HEK293 (cell line): ENCODE data around the gene RHOF.
"Not testable (repeated sequence)": the region's sequence is repeated elsewhere in the genome, so short reads cannot be mapped to it uniquely, and the experiment has no call there.

Experiments
- CTCF ChIA-PET: fragments of 350-600 bp; formaldehyde crosslinking; extraction: SDS; loops from one replicate; lab custom pipeline; 2021; ENCODE audit warnings: antibody characterized with exemption; lab: Yijun Ruan, JAX
- POLR2A ChIA-PET: fragments of 300-600 bp; formaldehyde crosslinking; extraction: SDS; loops from one replicate; lab custom pipeline; 2020; ENCODE audit warnings: antibody characterized with exemption, inconsistent platforms; lab: Yijun Ruan, JAX
- H3K27ac ChIP-seq: fragments of 200-500 bp; sonication (Bioruptor generic); 2 replicates; pipeline ENCODE4 v1.5.1; 2014; ENCODE audit warnings: low read depth, low read length, control low read depth, inconsistent platforms; ENCODE audit errors: extremely low read depth
- H3K36me3 ChIP-seq, 2 experiments: fragments of 200-500 bp in 1 of 2; sonication (Bioruptor generic) in 1 of 2; 1 replicate in 1 of 2; 2 replicates in 1 of 2; pipeline ENCODE4 v1.5.1; 2014 to 2017; ENCODE audit warnings: inconsistent platforms in 2 of 2, low read length in 2 of 2; ENCODE audit not compliant: control insufficient read depth in 2 of 2, insufficient read depth in 1 of 2
- H3K4me1 ChIP-seq: fragments of 200-500 bp; sonication (Bioruptor generic); 2 replicates; pipeline ENCODE4 v1.5.1; 2014; ENCODE audit warnings: mild to moderate bottlenecking, low read length, inconsistent platforms; ENCODE audit not compliant: control insufficient read depth, insufficient read depth
- H3K4me3 ChIP-seq: 2 replicates; pipeline ENCODE4 v1.5.1; 2011; ENCODE audit warnings: low read depth, mild to moderate bottlenecking, control low read depth, low read length, moderate library complexity
- H3K9me3 ChIP-seq: fragments of 200-500 bp; sonication (Bioruptor generic); 2 replicates; pipeline ENCODE4 v1.5.1; 2014; ENCODE audit warnings: low read depth, low read length, inconsistent platforms; ENCODE audit not compliant: control insufficient read depth, insufficient read depth
- EGR2 ChIP-seq: fragments of 450-650 bp; formaldehyde crosslinking; IDR thresholded peaks from 2 replicates; pipeline ENCODE4 v1.5.1; 2016; ENCODE audit warnings: low read depth, missing biosample characterization, missing genetic modification characterization
- FEZF1 ChIP-seq: fragments of 450-650 bp; formaldehyde crosslinking; IDR thresholded peaks from 2 replicates; pipeline ENCODE4 v1.5.1; 2016; ENCODE audit warnings: missing biosample characterization, missing genetic modification characterization
- GLI4 ChIP-seq: fragments of 450-650 bp; formaldehyde crosslinking; IDR thresholded peaks from 2 replicates; pipeline ENCODE4 v1.5.1; 2016; ENCODE audit warnings: missing biosample characterization, missing genetic modification characterization
- KLF10 ChIP-seq: fragments of 450-650 bp; IDR thresholded peaks from 2 replicates; pipeline ENCODE4 v1.5.1; 2018; ENCODE audit warnings: missing biosample characterization, mild to moderate bottlenecking, missing genetic modification characterization
- KLF7 ChIP-seq: fragments of 450-650 bp; formaldehyde crosslinking; IDR thresholded peaks from 2 replicates; pipeline ENCODE4 v1.5.1; 2016; ENCODE audit warnings: missing biosample characterization, missing genetic modification characterization, borderline replicate concordance
- KLF8 ChIP-seq: fragments of 450-650 bp; formaldehyde crosslinking; IDR thresholded peaks from 2 replicates; pipeline ENCODE4 v1.5.1; 2016; ENCODE audit warnings: missing biosample characterization, missing genetic modification characterization
- RBAK ChIP-seq: fragments of 450-650 bp; formaldehyde crosslinking; IDR thresholded peaks from 2 replicates; pipeline ENCODE4 v1.5.1; 2016; ENCODE audit warnings: missing biosample characterization, missing genetic modification characterization
- SP3 ChIP-seq: fragments of 450-650 bp; formaldehyde crosslinking; IDR thresholded peaks from 2 replicates; pipeline ENCODE4 v1.5.1; 2016; ENCODE audit warnings: missing biosample characterization, missing genetic modification characterization
- TRIM28 ChIP-seq: IDR thresholded peaks from 2 replicates; pipeline ENCODE4 v1.6.1; 2011; ENCODE audit warnings: low read length, control low read depth, borderline replicate concordance
- WT1 ChIP-seq: fragments of 450-650 bp; formaldehyde crosslinking; IDR thresholded peaks from 2 replicates; pipeline ENCODE4 v1.5.1; 2016; ENCODE audit warnings: missing biosample characterization, missing genetic modification characterization
- ZBTB48 ChIP-seq: fragments of 450-650 bp; formaldehyde crosslinking; IDR thresholded peaks from 2 replicates; pipeline ENCODE4 v1.5.1; 2016; ENCODE audit warnings: missing biosample characterization, missing genetic modification characterization
- ZFHX2 ChIP-seq: fragments of 450-650 bp; formaldehyde crosslinking; conservative IDR thresholded peaks from 2 replicates; pipeline ENCODE4 v1.5.1; 2016; ENCODE audit warnings: missing biosample characterization, missing genetic modification characterization
- ZFP3 ChIP-seq: fragments of 450-650 bp; formaldehyde crosslinking; IDR thresholded peaks from 2 replicates; pipeline ENCODE4 v1.5.1; 2016; ENCODE audit warnings: low read depth, missing biosample characterization, missing genetic modification characterization
- ZNF121 ChIP-seq: fragments of 450-650 bp; formaldehyde crosslinking; IDR thresholded peaks from 2 replicates; pipeline ENCODE4 v1.5.1; 2016; ENCODE audit warnings: missing biosample characterization, missing genetic modification characterization
- ZNF18 ChIP-seq: fragments of 450-650 bp; formaldehyde crosslinking; IDR thresholded peaks from 2 replicates; pipeline ENCODE4 v1.5.1; 2016; ENCODE audit warnings: missing biosample characterization, missing genetic modification characterization
- ZNF280D ChIP-seq: fragments of 450-650 bp; formaldehyde crosslinking; IDR thresholded peaks from 2 replicates; pipeline ENCODE4 v1.5.1; 2016; ENCODE audit warnings: missing biosample characterization, missing genetic modification characterization
- ZNF311 ChIP-seq: fragments of 450-650 bp; formaldehyde crosslinking; IDR thresholded peaks from 2 replicates; pipeline ENCODE4 v1.5.1; 2017; ENCODE audit warnings: missing biosample characterization, missing genetic modification characterization, borderline replicate concordance
- ZNF433 ChIP-seq: fragments of 450-650 bp; formaldehyde crosslinking; IDR thresholded peaks from 2 replicates; pipeline ENCODE4 v1.5.1; 2016; ENCODE audit warnings: missing biosample characterization, missing genetic modification characterization, low read depth
- ZNF529 ChIP-seq: fragments of 450-650 bp; formaldehyde crosslinking; IDR thresholded peaks from 2 replicates; pipeline ENCODE4 v1.5.1; 2017; ENCODE audit warnings: missing genetic modification characterization, missing biosample characterization; ENCODE audit not compliant: insufficient replicate concordance
- ZNF585B ChIP-seq: fragments of 450-650 bp; formaldehyde crosslinking; IDR thresholded peaks from 2 replicates; pipeline ENCODE4 v1.5.1; 2016; ENCODE audit warnings: missing biosample characterization, missing genetic modification characterization
- ZNF645 ChIP-seq: fragments of 450-650 bp; formaldehyde crosslinking; IDR thresholded peaks from 2 replicates; pipeline ENCODE4; 2016; ENCODE audit warnings: missing biosample characterization, missing genetic modification characterization
- ZNF792 ChIP-seq: fragments of 450-650 bp; formaldehyde crosslinking; IDR thresholded peaks from 2 replicates; pipeline ENCODE4 v1.5.1; 2016; ENCODE audit warnings: missing biosample characterization, missing genetic modification characterization
- ZSCAN4 ChIP-seq: fragments of 450-650 bp; formaldehyde crosslinking; IDR thresholded peaks from 2 replicates; pipeline ENCODE4 v1.5.1; 2017; ENCODE audit warnings: missing biosample characterization, missing genetic modification characterization
- TF ChIP-seq, protein P1 (sequence below): fragments of 450-650 bp; formaldehyde crosslinking; IDR thresholded peaks from 2 replicates; pipeline ENCODE4 v1.5.1; 2016; ENCODE audit warnings: missing biosample characterization, missing genetic modification characterization

Gene RHOF

GRCh38 chr12:121748218-121748570 is 45.3 kb downstream of the RHOF start (continued):
- TF ChIP-seq ZBTB48 (0 out of 2 replicates have a peak, but pooled peaks have one; percentile 0), ZNF280D (tag by site-specific recombination) (no peak), KLF7 (tag by site-specific recombination) (no peak), EGR2 (tag by site-specific recombination) (peak; percentile 6; the same call in 1 of the 2 replicates), RBAK (tag by site-specific recombination) (no peak), ZNF433 (tag by site-specific recombination) (no peak), KLF8 (tag by site-specific recombination) (no peak), ZFHX2 (tag by site-specific recombination) (peak; percentile 24; the same call in 1 of the 2 replicates), ZNF792 (tag by site-specific recombination) (no peak), ZNF529 (tag by site-specific recombination) (no peak)

GRCh38 chr12:121745545-121745944 is 47.9 kb downstream of the RHOF start:
- H3K4me3 ChIP-seq, H3K27ac ChIP-seq, CTCF ChIA-PET, H3K4me1 ChIP-seq, H3K9me3 ChIP-seq: not testable (repeated sequence)
- POLR2A ChIA-PET, result interaction anchor here (0.6 kb wide), 1 partner anchor 17 kb away, joined by 5 read pairs; no protein-coding TSS in a partner anchor
- H3K36me3 ChIP-seq, result peaks cover 3 to 14% of the 10 kb centered on the region in 2 experiments; a peak in 2 of 3 replicates

- no peak overlapping the region for H3K27ac ChIP-seq
- ChIA-PET POLR2A (interaction anchor here (0.6 kb wide), 1 partner anchor 42 kb away, joined by 5 read pairs; no protein-coding TSS in a partner anchor), CTCF (interaction anchor here (2.3 kb wide), 1 partner anchor 31 kb away, joined by 10 read pairs; no protein-coding TSS in a partner anchor)
- H3K9me3 ChIP-seq, result no peaks in the 10 kb centered on the region
- H3K4me3 ChIP-seq, result no peak overlapping the region
- H3K36me3 ChIP-seq, result peaks cover 0 to 5% of the 10 kb centered on the region in 2 experiments; a peak in 2 of 3 replicates
- H3K4me1 ChIP-seq, result peaks cover 4% of the 10 kb centered on the region; the same call in 1 of the 2 replicates
- TF ChIP-seq ZFP3 (no peak), ZNF311 (tag by site-specific recombination) (no peak), KLF8 (tag by site-specific recombination) (no peak), WT1 (tag by site-specific recombination) (peak; percentile 71), GLI4 (no peak), SP3 (tag by site-specific recombination) (no peak), ZNF18 (no peak), KLF10 (tag by site-specific recombination) (no peak), FEZF1 (no peak), ZSCAN4 (no peak), TRIM28 (no peak), ZNF645 (tag by site-specific recombination) (no peak), ZNF585B (tag by site-specific recombination) (no peak), ZNF121 (tag by site-specific recombination) (no peak)
- TF ChIP-seq, protein P1, sequence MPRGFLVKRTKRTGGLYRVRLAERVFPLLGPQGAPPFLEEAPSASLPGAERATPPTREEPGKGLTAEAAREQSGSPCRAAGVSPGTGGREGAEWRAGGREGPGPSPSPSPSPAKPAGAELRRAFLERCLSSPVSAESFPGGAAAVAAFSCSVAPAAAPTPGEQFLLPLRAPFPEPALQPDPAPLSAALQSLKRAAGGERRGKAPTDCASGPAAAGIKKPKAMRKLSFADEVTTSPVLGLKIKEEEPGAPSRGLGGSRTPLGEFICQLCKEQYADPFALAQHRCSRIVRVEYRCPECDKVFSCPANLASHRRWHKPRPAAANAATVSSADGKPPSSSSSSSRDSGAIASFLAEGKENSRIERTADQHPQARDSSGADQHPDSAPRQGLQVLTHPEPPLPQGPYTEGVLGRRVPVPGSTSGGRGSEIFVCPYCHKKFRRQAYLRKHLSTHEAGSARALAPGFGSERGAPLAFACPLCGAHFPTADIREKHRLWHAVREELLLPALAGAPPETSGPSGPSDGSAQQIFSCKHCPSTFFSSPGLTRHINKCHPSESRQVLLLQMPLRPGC (tag by site-specific recombination), result no peak
Observed at GRCh38 chr12:121741743-121742142, 51.7 kb downstream of the RHOF start.
